Aorta (tissue), 4 donors: Measurements from ENCODE around the gene ETNK1. TPM values are rescaled to one million over a fixed set of nuclear protein-coding genes. Genes with fewer than 3 reads are reported as not detected.

Experiments used
- polyA plus RNA-seq, 2 donors: library from polyadenylated mRNA; stranded (reverse); fragments of 200-250 nt; gene quantifications; one replicate each; pipeline ENCODE4 v1.2.3, GENCODE V29; 2013
- total RNA-seq, 2 donors: library from RNA; stranded (reverse); fragmentation: NEBNext Ultra II Directional; extraction: Animal tissue kit (Norgen Biotek cat#: 25700); gene quantifications; one replicate each; pipeline ENCODE4 v1.2.1, GENCODE V29; 2021
- donor health status: healthy with polysubstance abuse.
- donor health status: Bipolar disorder and iron deficiency.
- donor health status: DM: no; HTN: no; CAD: no.
- donor health status: DM: yes; HTN: yes; CAD: no.

The ETNK1 gene
- total and polyA plus RNA-seq, 4 donors, result 4.3 to 77.6 (median 42.0) TPM

Other genes starting within 250 kb of the ETNK1 start
- 10 to 100 TPM; 41.0 to 54.1 TPM for gene C2CD5, start 80.6 kb upstream of the ETNK1 start, total RNA-seq
- 10 to 100 TPM; 23.7 to 29.2 TPM for gene C2CD5, start 80.6 kb upstream of the ETNK1 start, polyA plus RNA-seq